Omental fat pad (tissue), 4 donors: ENCODE measurements around the gene TNRC18. TPM values are rescaled to one million over a fixed set of nuclear protein-coding genes. Genes with fewer than 3 reads are reported as not detected.

ENCODE experiments used
- ATAC-seq: fragments of 150-250 bp; one replicate; pipeline ENCODE4 v1.9.1; 2016; ENCODE audit warnings: mild to moderate bottlenecking, moderate library complexity; ENCODE audit not compliant: low FRiP score
- DNase-seq: peaks from one replicate; pipeline ENCODE4 v3.0.0-alpha.2; 2019; ENCODE audit warnings: low spot score
- total RNA-seq, 4 donors: library from RNA; depleted of rRNA; stranded (reverse); fragments of >200 nt; gene quantifications; one replicate each; pipeline ENCODE4 v1.1.0, GENCODE V29; 2016
- TF ChIP-seq, protein P1 (sequence below), 3 donors: fragments of 450-650 bp; IDR thresholded peaks; one replicate each; pipeline ENCODE4 v1.5.1; 2016 to 2017; ENCODE audit warnings: antibody characterized with exemption in 3 of 3, mild to moderate bottlenecking in 3 of 3, moderate library complexity in 2 of 3

Gene TNRC18
- total RNA-seq, 4 donors from 2014 or later, result 26.0 to 62.4 (median 29.4) TPM

DNA sequence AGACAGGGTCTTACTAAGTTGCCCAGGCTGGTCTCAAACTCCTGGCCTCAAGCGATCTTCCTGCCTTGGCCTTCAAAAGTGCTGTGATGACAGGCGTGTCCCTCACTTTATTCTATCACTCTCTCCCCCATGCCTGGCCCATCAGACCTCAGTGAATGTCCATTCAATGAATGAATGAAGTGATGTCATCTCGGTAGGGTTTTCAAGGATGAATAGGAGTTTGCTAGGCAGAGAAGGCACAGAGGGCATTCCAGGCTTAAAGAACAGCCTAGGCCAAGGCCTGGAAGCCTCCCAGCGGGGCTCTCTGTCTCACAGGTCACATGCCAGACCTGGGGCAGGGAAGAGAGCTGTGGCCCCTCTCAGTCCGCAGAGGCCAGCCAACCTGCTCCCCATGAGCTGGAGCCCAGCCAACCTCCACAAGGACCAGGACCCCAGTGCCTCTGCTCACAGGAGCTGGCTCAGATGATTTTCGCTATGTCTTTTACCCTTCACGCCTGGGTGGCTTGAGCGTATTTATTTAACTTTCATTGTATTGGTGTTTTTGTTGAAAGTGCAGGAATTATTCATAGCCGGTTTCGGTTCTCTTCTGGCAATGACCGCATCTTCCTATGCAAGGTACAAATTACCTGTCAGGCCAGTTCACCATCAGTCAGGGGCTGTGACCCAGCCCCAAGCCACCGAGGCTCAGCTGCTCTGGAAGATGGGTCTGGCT lies 11.8 kb upstream of the TNRC18 start:
- no peak for DNase-seq
- TF ChIP-seq, protein P1, sequence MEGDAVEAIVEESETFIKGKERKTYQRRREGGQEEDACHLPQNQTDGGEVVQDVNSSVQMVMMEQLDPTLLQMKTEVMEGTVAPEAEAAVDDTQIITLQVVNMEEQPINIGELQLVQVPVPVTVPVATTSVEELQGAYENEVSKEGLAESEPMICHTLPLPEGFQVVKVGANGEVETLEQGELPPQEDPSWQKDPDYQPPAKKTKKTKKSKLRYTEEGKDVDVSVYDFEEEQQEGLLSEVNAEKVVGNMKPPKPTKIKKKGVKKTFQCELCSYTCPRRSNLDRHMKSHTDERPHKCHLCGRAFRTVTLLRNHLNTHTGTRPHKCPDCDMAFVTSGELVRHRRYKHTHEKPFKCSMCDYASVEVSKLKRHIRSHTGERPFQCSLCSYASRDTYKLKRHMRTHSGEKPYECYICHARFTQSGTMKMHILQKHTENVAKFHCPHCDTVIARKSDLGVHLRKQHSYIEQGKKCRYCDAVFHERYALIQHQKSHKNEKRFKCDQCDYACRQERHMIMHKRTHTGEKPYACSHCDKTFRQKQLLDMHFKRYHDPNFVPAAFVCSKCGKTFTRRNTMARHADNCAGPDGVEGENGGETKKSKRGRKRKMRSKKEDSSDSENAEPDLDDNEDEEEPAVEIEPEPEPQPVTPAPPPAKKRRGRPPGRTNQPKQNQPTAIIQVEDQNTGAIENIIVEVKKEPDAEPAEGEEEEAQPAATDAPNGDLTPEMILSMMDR (IDR thresholded peaks at IDR 0.05), result no peak

DNA sequence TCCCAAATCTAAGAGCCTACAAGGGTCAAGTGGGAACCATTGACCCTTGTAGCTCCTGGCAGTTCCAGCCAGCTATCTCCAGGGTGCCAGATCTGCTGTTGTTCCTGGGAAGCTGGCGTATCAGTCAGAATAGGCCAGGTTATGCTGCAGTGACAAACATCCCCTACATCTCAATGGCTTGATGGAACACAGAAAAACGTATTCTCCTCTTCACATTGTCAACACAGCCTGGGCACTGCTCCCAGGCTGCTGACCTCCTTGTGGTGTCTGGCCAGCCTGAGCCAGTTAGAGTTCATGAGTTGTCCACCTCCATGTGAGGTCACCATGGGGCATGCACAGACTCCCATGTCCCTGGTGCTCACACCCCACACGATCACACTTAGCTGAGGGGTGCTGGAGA lies 9.5 kb upstream of the TNRC18 start:
- no peak for ATAC-seq
- TF ChIP-seq, protein P1 (IDR thresholded peaks at IDR 0.05), result no peak
- DNase-seq, result no peak

More for the DNA sequence above, 11.8 kb upstream of the TNRC18 start:
- ATAC-seq, result no peak

- TF ChIP-seq, protein P1 (IDR thresholded peaks at IDR 0.05), result no peak
- ATAC-seq, result no peak
- DNase-seq, result no peak
Observed at GRCh38 chr7:5432691-5433090, 9.1 kb upstream of the TNRC18 start.

DNA sequence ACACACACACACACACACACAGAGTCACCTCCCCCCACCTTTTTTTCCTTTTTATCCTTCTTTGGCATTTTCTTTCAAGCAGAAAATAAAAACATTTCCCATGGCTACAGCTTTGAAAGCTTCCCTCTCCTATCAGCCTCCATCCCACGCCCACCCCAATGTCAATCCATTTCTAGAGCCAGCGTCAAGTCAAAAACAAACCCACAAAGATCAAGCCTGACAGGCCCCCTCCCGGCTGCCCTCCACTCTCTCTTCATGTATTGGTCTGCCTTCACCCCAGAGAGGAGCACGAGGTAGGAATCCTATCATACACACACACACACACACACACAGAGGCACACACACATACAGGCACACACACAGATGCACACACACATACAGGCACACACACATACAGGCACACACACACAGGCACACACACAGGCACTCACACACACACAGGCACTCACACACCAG lies 8.0 kb upstream of the TNRC18 start:
- ATAC-seq, result no peak

GRCh38 chr7:5430612-5430947 lies 6.9 kb upstream of the TNRC18 start:
- TF ChIP-seq, protein P1 (IDR thresholded peaks at IDR 0.05), result no peak
- ATAC-seq, result no peak
- no peak for DNase-seq

More for the DNA sequence above, 8.0 kb upstream of the TNRC18 start:
- TF ChIP-seq, protein P1 (IDR thresholded peaks at IDR 0.05), result no peak
- no peak for DNase-seq

GRCh38 chr7:5429857-5430611 lies 6.4 kb upstream of the TNRC18 start:
- DNase-seq, result no peak

More at GRCh38 chr7:5429857-5430611, 6.4 kb upstream of the TNRC18 start:
- no peak for ATAC-seq
- TF ChIP-seq, protein P1 (IDR thresholded peaks at IDR 0.05), result no peak
